GM19455 (cell line): Measurements from ENCODE around the gene YY1.
"Not testable (repeated sequence)": the region's sequence is repeated elsewhere in the genome, so short reads cannot be mapped to it uniquely, and the experiment has no call there.

Source experiments
- ATAC-seq: cut with Tn5 transposase; IDR thresholded peaks from one replicate; pipeline ENCODE4 v1.9.1; 2021; ENCODE audit not compliant: unreplicated experiment

YY1 gene

GRCh38 chr14:100283984-100284881, 45.3 kb downstream of the YY1 start:
- ATAC-seq = no peak

DNA sequence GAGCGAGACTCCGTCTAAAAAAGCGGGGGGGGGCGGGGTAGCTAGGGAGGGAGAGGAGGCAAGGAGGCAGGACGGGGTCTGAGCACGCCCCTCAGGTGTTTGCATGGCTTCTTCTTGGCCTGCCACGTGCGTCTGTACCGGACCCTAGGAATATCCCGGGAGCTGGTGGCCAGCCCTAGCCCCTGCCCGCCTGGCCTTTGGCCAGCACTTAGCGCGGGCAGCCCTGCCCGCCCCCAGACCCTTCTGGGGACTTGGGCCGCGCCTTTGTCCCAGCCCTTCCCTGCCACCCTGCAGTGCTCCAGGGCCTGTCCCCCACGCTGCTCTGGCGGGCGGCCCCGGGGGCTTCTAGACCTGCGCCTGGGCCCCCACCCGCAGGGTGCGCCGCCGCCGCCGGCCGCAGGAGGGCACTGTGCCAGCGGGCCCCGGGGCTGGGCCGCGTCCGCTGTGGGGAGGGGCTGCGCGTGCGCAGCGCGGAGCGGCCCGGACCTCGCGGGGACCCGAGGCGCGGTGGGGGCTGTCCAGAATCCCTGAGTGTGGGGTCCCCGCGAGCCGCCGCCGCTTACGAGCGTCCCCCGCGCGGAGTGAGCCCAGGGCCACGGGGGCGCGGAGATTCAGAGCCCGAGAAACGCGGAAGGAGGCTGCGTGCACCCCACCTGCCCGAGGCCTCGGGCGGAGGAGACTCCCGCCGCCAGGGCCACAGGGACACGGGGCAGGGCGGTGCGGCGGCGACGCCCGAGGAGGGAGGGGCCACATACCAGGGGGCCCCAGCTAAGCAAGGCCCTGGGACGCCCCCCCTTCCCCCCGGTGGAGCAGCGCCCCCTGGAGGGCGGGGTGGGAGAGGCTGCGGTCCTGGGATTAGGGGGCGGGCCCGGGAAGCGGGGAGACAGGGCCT, 46.3 kb downstream of the YY1 start:
- peak; percentile 86 for ATAC-seq

DNA sequence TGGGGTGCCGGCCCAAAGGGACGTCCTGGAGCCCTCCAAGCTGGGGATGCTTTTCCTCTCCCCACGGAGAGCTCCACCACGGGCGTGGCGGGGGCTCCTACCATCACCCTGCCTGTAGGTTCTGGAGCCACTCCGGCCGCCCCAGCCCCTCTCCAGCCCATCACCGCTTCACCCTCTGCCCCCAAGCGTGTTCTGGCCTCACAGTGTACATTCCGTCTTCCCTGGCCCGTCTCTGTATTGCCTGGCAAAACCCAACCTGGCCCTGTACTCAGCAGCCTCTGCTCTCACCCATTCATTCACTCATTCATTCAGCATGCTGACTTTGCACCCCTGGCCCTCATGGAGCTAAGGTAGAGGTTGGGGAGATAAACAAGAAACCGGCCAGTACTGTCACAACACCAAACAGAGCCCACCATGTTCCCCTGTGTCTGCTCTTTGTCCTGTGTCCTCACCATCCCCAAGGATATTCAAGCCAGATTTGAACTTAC, 47.0 kb downstream of the YY1 start:
- ATAC-seq = no peak

DNA sequence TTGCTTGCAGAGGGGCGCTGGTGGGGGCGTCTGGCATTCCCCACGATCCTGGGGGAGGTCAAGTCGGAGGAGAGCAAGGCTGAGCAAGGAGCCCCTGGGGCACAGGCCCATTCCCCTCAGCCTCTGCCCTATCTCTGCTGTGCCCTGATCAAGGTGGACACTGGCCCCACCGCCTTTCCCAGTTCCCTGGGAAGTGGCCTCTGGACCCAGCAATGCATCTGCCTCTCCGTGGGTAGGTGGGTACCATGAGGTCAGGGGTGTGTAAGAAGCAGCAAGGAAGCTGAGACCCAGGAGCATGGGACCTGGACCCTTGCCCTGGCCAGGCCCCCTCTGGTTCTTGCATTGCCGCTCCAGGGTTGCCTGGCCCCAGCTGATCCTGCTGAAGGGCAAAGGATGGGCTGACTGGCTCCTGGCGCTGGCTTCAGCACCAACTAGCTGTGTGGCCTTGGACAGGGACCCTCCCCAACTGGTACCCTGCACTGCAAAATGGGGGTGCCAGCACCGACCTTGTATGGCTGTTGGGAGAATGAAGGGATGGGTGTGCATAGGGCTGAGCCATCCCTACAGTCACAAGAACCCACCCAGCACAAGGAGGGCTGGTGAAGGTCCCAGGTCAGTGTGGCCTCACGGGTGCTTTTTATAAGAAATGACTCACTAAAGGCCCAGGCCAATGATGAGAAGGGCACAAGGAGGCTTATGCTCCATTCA, 47.7 kb downstream of the YY1 start:
- ATAC-seq = no peak

- no peak for ATAC-seq
These were observed 48.5 kb downstream of the YY1 start for GRCh38 chr14:100287202-100287997.

DNA sequence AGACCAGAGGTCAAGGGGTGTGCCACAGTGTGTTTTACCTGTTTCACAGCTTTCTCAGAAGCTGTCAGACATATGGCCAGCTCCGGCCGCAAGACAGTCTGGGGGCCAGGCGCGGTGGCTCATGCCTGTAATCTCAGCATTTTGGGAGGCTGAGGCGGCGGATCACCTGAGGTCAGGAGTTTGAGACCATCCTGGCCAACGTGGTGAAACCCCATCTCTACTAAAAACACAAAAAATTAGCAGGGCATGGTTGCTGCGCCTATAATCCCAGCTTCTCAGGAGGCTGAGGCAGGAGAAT, 49.0 kb downstream of the YY1 start:
- ATAC-seq = not testable (repeated sequence)

GRCh38 chr14:100288382-100289185, 49.6 kb downstream of the YY1 start:
- ATAC-seq = no peak

DNA sequence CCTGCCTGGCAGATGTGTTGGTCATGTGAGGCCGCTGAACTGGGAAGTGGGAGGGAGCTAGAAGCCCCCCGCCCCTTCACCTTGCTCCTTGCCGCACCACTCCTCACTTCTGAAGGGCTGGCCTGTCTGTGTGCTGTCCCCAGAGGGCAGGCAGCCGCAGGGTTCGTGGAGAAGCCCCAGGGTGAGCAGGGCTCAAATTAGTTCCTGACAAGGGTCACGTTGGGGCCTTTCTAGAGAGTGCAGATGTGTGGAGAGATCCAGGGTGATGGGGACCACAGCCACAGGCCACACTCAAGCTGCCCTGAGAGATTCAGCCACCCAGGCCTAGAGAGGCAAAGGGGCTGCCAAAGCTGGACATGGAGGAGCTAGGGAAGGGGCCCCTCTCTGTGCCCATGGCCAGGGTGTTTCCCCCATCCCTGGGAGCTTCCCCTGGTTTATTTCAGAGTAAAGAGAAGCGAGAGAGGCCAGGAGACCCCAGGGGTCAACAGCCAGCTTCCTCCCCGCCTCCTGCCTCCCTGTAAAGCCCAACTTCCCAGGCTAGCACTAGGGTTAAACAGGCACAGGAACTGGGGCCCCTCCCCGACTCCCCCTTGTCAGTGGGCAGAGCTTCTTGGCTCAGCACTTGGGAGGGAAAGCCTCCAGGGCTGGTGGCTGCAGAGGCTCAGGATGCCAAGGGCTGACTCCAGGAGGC, 51.1 kb downstream of the YY1 start:
- no peak for ATAC-seq

GRCh38 chr14:100290607-100291304, 51.8 kb downstream of the YY1 start:
- no peak for ATAC-seq

GRCh38 chr14:100291305-100292075, 52.5 kb downstream of the YY1 start:
- ATAC-seq = no peak

DNA sequence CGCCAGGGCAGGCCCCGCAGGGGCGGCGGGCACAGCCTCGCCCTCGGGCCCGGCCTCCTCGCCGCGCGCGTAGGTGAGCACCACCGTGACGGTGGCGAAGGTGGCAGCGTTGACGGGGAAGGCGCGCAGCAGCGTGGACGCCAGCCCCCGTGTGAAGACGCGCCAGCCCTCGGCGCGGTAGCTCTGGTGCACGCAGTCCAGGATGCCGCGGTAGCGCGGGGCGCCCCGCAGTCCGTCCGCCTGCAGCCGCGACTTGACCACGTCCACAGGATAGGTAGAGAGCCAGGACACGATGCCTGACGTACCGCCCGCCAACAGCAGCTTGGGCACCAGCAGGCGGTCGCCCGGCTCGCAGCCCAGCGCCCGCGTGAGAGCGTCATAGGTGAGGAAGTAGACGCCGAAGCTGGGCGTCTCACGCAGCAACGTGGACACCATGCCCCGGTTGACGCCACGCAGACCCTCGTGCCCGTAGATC, 53.4 kb downstream of the YY1 start:
- no peak for ATAC-seq

- ATAC-seq = no peak
These were observed 54.0 kb downstream of the YY1 start for GRCh38 chr14:100292776-100293461.

DNA sequence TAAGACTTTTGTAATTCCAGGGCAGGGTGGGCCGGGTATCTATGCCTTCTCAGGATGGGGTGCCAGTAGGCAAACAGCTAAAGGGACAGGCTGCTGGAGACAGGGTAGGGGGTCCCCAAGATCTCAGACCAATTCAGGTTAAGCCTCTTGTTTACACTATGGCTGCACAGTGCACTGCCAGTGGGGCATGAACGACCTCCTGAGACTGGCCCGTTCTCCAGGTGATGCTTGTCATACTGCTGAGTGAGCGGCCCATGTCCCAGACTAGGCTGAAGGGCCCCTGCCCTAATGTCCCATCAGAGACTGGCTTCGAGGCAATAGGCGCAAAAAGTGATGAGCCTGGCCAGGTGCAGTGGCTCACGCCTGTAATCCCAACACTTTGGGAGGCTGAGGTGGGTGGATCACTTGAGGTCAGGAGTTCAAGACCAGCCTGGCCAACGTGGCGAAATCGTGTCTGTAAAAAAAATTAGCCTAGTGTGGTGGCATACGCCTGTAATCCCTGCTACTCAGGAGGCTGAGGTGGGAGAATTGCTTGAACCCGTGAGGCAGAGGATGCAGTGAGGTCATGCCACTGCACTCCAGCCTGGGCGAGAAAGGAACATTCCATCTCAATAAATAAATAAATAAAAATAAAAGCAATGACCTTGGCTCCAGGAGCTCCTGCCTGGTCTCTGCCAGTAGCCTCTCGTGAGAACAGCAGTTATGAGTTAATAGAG, 54.7 kb downstream of the YY1 start:
- ATAC-seq = no peak

GRCh38 chr14:100294213-100294962, 55.4 kb downstream of the YY1 start:
- ATAC-seq = no peak

DNA sequence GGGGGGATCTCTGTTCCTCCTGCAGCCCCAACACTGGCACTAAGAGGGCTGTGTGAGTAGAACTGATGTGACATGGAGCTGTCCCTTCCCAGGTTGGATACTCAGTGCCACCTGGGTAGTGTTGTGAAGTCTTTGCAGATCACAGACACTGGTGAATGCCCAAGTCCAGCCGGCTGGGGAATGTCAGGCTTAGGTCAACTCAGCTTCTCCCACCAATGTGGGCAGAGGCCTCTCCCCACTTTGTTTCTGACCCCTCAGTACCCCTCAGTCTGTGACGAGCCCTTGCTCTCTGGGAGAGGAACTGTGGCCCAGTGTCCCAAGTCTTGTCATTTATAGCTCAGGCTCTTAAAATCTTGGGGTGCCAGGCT, 56.0 kb downstream of the YY1 start:
- no peak for ATAC-seq
